H9 (cell line): ENCODE data around the gene IRF1. TPM values are rescaled to one million over a fixed set of nuclear protein-coding genes. Genes with fewer than 3 reads are reported as not detected.

ENCODE experiments used
- DNase-seq: peaks from one replicate; pipeline ENCODE4 v3.0.0-alpha.2; 2017
- H2AFZ ChIP-seq: one replicate; pipeline ENCODE4 v1.6.1; 2013; ENCODE audit warnings: mild to moderate bottlenecking, low read length, control low read depth, moderate library complexity
- H2AK5ac ChIP-seq: 2 replicates; pipeline ENCODE4 v1.6.1; 2013; ENCODE audit warnings: low read length, control low read depth, mixed read lengths; ENCODE audit not compliant: insufficient read length
- H2BK120ac ChIP-seq: one replicate; pipeline ENCODE4 v1.6.1; 2013; ENCODE audit warnings: low read depth, mild to moderate bottlenecking, low read length, control low read depth, inconsistent platforms; ENCODE audit not compliant: poor library complexity, severe bottlenecking
- H2BK12ac ChIP-seq: 2 replicates; pipeline ENCODE4 v1.6.1; 2013; ENCODE audit warnings: low read length, control low read depth, mixed read lengths, low read depth; ENCODE audit not compliant: insufficient read length
- H2BK15ac ChIP-seq: 2 replicates; pipeline ENCODE4 v1.6.1; 2013; ENCODE audit warnings: low read depth, low read length, control low read depth
- H2BK20ac ChIP-seq: one replicate; pipeline ENCODE4 v1.6.1; 2013; ENCODE audit warnings: low read depth, mild to moderate bottlenecking, low read length, control low read depth, inconsistent platforms; ENCODE audit not compliant: poor library complexity, severe bottlenecking
- H2BK5ac ChIP-seq: 2 replicates; pipeline ENCODE4 v1.6.1; 2013; ENCODE audit warnings: low read length, control low read depth, mixed read lengths; ENCODE audit not compliant: insufficient read length
- H3K14ac ChIP-seq: 2 replicates; pipeline ENCODE4 v1.6.1; 2013; ENCODE audit warnings: low read length, control low read depth; ENCODE audit not compliant: insufficient read depth
- H3K18ac ChIP-seq: 2 replicates; pipeline ENCODE4 v1.6.1; 2013; ENCODE audit warnings: low read depth, mild to moderate bottlenecking, mixed read lengths, low read length, control low read depth; ENCODE audit not compliant: insufficient read length
- H3K23ac ChIP-seq: 2 replicates; pipeline ENCODE4 v1.6.1; 2013; ENCODE audit warnings: low read length, control low read depth, mixed read lengths, low read depth; ENCODE audit not compliant: insufficient read length
- H3K23me2 ChIP-seq: 2 replicates; pipeline ENCODE4 v1.6.1; 2013; ENCODE audit warnings: low read depth, mild to moderate bottlenecking, mixed read lengths, low read length, control low read depth; ENCODE audit not compliant: insufficient read length, poor library complexity, severe bottlenecking
- H3K27ac ChIP-seq: 2 replicates; pipeline ENCODE4 v1.5.1; 2013; ENCODE audit warnings: low read length, control low read depth, mixed read lengths, low read depth; ENCODE audit not compliant: insufficient read length
- H3K27me3 ChIP-seq: 2 replicates; pipeline ENCODE4 v1.6.1; 2013; ENCODE audit warnings: low read length, control low read depth, inconsistent platforms; ENCODE audit not compliant: insufficient read depth
- H3K4ac ChIP-seq: 2 replicates; pipeline ENCODE4 v1.6.1; 2013; ENCODE audit warnings: low read depth, mild to moderate bottlenecking, control low read depth, inconsistent platforms, low read length, moderate library complexity
- H3K4me1 ChIP-seq: 2 replicates; pipeline ENCODE4 v1.6.1; 2013; ENCODE audit warnings: low read length, control low read depth, inconsistent platforms; ENCODE audit not compliant: insufficient read depth
- H3K4me2 ChIP-seq: 2 replicates; pipeline ENCODE4 v1.6.1; 2013; ENCODE audit warnings: low read length, control low read depth, mixed read lengths; ENCODE audit not compliant: insufficient read length, insufficient read depth
- H3K56ac ChIP-seq: 2 replicates; pipeline ENCODE4 v1.6.1; 2013; ENCODE audit warnings: low read depth, mild to moderate bottlenecking, mixed read lengths, low read length, control low read depth; ENCODE audit not compliant: insufficient read length
- H3K79me1 ChIP-seq: 2 replicates; pipeline ENCODE4 v1.6.1; 2013; ENCODE audit warnings: low read depth, mild to moderate bottlenecking, moderate library complexity, low read length, control low read depth, inconsistent platforms; ENCODE audit not compliant: insufficient read depth, poor library complexity, severe bottlenecking
- H3K79me2 ChIP-seq: 2 replicates; pipeline ENCODE4 v1.6.1; 2013; ENCODE audit warnings: low read length, control low read depth, inconsistent platforms; ENCODE audit not compliant: insufficient read depth
- H3K9ac ChIP-seq: 2 replicates; pipeline ENCODE4 v1.6.1; 2013; ENCODE audit warnings: low read length, control low read depth, mixed read lengths; ENCODE audit not compliant: insufficient read length; ENCODE audit errors: extremely low read depth
- H3K9me3 ChIP-seq: one replicate; pipeline ENCODE4 v1.6.1; 2013; ENCODE audit warnings: low read depth, low read length, inconsistent platforms; ENCODE audit not compliant: control insufficient read depth
- H3T11ph ChIP-seq: one replicate; pipeline ENCODE4 v1.6.1; 2013; ENCODE audit warnings: mild to moderate bottlenecking, low read length, control low read depth, inconsistent platforms
- H4K20me1 ChIP-seq: one replicate; pipeline ENCODE4 v1.6.1; 2013; ENCODE audit not compliant: control insufficient read depth, insufficient read length, insufficient read depth
- H4K5ac ChIP-seq: 2 replicates; pipeline ENCODE4 v1.6.1; 2013; ENCODE audit warnings: low read depth, mild to moderate bottlenecking, mixed read lengths, low read length, control low read depth; ENCODE audit not compliant: insufficient read length
- H4K8ac ChIP-seq: replicated peaks from 2 replicates; pipeline ENCODE4 v1.6.1; 2013; ENCODE audit warnings: low read length, control low read depth, mixed read lengths, low read depth; ENCODE audit not compliant: insufficient read length
- H4K91ac ChIP-seq: 2 replicates; pipeline ENCODE4 v1.6.1; 2013; ENCODE audit warnings: low read depth, mild to moderate bottlenecking, moderate library complexity, mixed read lengths, low read length, control low read depth; ENCODE audit not compliant: insufficient read length
- H3K27ac Mint-ChIP-seq, 3 experiments: 2 replicates in 2 of 3; 3 replicates in 1 of 3; pipeline ENCODE4 v1.8.0; 2020 to 2021; ENCODE audit warnings: mixed read lengths in 3 of 3, mild to moderate bottlenecking in 1 of 3, moderate library complexity in 1 of 3
- H3K27me3 Mint-ChIP-seq: 2 replicates; pipeline ENCODE4 v1.8.0; 2021; ENCODE audit warnings: low read depth, mild to moderate bottlenecking, moderate library complexity, mixed read lengths
- H3K36me3 Mint-ChIP-seq, 3 experiments: 2 replicates in 2 of 3; 3 replicates in 1 of 3; pipeline ENCODE4 v1.8.0; 2020 to 2021; ENCODE audit warnings: low read depth in 3 of 3, mixed read lengths in 3 of 3; ENCODE audit not compliant: insufficient read depth in 1 of 3
- H3K4me1 Mint-ChIP-seq, 2 experiments: 2 replicates each; pipeline ENCODE4 v1.8.0; 2020; ENCODE audit warnings: mixed read lengths in 2 of 2
- H3K4me3 Mint-ChIP-seq, 2 experiments: 2 replicates in 1 of 2; 3 replicates in 1 of 2; pipeline ENCODE4 v1.8.0; 2020 to 2021; ENCODE audit warnings: mild to moderate bottlenecking in 2 of 2, mixed read lengths in 2 of 2, moderate library complexity in 1 of 2
- H3K9me3 Mint-ChIP-seq, 2 experiments: 2 replicates in 1 of 2; 3 replicates in 1 of 2; pipeline ENCODE4 v1.8.0; 2020; ENCODE audit warnings: mild to moderate bottlenecking in 2 of 2, mixed read lengths in 2 of 2, moderate library complexity in 1 of 2
- WGBS: extraction: QIAGEN DNeasy Blood & Tissue Kit; methylation state at CpG from one replicate; pipeline ENCODE4 v1.1.7; 2013; ENCODE audit warnings: missing lambda C conversion rate, low lambda C conversion rate, mixed read lengths; ENCODE audit not compliant: insufficient read length; ENCODE audit errors: extremely low coverage; 5-methylcytosine and 5-hydroxymethylcytosine counted together
- total RNA-seq: library from RNA; stranded (reverse); gene quantifications from 2 replicates; pipeline ENCODE4 v1.2.1, GENCODE V29; 2021
- TF ChIP-seq, protein P1 (sequence below): fragments of 200-600 bp; sonication (generic); conservative IDR thresholded peaks from 3 replicates; pipeline ENCODE4 v1.8.0; 2021; ENCODE audit warnings: antibody characterized with exemption, mild to moderate bottlenecking

IRF1 gene
- total RNA-seq, 1 experiment from 2014 or later: 8.7 TPM

DNA sequence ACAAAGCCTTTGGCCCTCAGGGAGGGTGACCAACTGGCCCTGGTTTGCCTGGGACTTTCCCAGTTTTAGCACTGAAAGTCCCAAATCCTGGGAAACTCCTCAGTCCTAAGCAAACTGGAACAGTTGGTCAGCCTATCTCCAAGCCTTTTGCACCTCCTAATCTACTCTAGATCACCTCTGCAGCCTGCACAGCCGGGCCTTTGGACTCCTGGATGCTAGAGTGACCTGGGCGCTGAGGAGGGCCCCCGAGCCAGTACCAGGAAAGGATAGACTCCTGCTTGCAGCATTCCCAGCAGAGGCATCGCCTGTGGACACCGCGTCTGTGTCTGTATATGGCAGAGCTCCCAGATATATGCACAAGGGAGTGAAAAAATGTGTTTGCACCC, 15.1 kb downstream of the IRF1 start:
- Mint-ChIP-seq H3K9me3 (no peaks in the 10 kb centered on the region; a peak in 1 of 5 replicates), H3K36me3 (no peaks in the 10 kb centered on the region; a peak in 1 of 7 replicates), H3K27ac (0 out of 7 replicates have a peak overlapping the region, but pooled peaks of 1 of the 3 experiments have one; percentile 7), H3K4me3 (no peak overlapping the region), H3K4me1 (peaks cover 15% of the 10 kb centered on the region in 2 experiments), H3K27me3 (no peaks in the 10 kb centered on the region)
- Histone ChIP-seq H2AK5ac (no peak overlapping the region), H4K20me1 (no peaks in the 10 kb centered on the region), H3K56ac (no peak overlapping the region), H3K4me1 (peaks cover 2% of the 10 kb centered on the region; the same call in 1 of the 2 replicates), H3T11ph (no peak overlapping the region), H4K91ac (no peak overlapping the region), H3K4ac (no peak overlapping the region), H3K14ac (no peak overlapping the region), H2AFZ (no peak overlapping the region), H3K9me3 (no peaks in the 10 kb centered on the region), H3K9ac (no peak overlapping the region), H3K27ac (no peak overlapping the region), H3K23ac (no peak overlapping the region), H4K8ac (no peak overlapping the region), H2BK12ac (no peak overlapping the region), H3K4me2 (no peak overlapping the region), H3K79me1 (no peaks in the 10 kb centered on the region), H3K18ac (no peak overlapping the region), H4K5ac (no peak overlapping the region), H2BK20ac (no peak overlapping the region), H2BK120ac (no peak overlapping the region), H3K79me2 (no peaks in the 10 kb centered on the region), H2BK15ac (no peak overlapping the region), H3K23me2 (no peaks in the 10 kb centered on the region), H2BK5ac (no peak overlapping the region), H3K27me3 (no peaks in the 10 kb centered on the region)
- TF ChIP-seq, protein P1, sequence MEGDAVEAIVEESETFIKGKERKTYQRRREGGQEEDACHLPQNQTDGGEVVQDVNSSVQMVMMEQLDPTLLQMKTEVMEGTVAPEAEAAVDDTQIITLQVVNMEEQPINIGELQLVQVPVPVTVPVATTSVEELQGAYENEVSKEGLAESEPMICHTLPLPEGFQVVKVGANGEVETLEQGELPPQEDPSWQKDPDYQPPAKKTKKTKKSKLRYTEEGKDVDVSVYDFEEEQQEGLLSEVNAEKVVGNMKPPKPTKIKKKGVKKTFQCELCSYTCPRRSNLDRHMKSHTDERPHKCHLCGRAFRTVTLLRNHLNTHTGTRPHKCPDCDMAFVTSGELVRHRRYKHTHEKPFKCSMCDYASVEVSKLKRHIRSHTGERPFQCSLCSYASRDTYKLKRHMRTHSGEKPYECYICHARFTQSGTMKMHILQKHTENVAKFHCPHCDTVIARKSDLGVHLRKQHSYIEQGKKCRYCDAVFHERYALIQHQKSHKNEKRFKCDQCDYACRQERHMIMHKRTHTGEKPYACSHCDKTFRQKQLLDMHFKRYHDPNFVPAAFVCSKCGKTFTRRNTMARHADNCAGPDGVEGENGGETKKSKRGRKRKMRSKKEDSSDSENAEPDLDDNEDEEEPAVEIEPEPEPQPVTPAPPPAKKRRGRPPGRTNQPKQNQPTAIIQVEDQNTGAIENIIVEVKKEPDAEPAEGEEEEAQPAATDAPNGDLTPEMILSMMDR: no peak
- DNase-seq: no peak
- no CpG with 5 or more reads among the region's 6 CpGs for WGBS
